Activated naive CD8-positive, alpha-beta T cell treated with anti-CD3 and anti-CD28 coated beads, Interleukin-2, amount 50 U/mL, for 24 hours (primary cell): ENCODE results near the gene ZNF394.

Experiments used
- ATAC-seq: fragments of 150-1000 bp; cut with Tn5 transposase; one replicate; pipeline ENCODE4 v1.10.0; 2021
- DNase-seq: peaks from one replicate; pipeline ENCODE4 v3.0.0; 2021
- H3K27ac Mint-ChIP-seq: one replicate; pipeline ENCODE4 v1.8.0; 2021; ENCODE audit warnings: mild to moderate bottlenecking, mixed read lengths
- H3K27me3 Mint-ChIP-seq: one replicate; pipeline ENCODE4 v1.8.0; 2021; ENCODE audit warnings: mixed read lengths
- H3K36me3 Mint-ChIP-seq: one replicate; pipeline ENCODE4 v1.8.0; 2021; ENCODE audit warnings: low read depth, mixed read lengths
- H3K4me1 Mint-ChIP-seq: one replicate; pipeline ENCODE4 v1.8.0; 2021; ENCODE audit warnings: mixed read lengths
- H3K4me3 Mint-ChIP-seq: one replicate; pipeline ENCODE4 v1.8.0; 2021; ENCODE audit warnings: mild to moderate bottlenecking, moderate library complexity, mixed read lengths
- H3K9me3 Mint-ChIP-seq: one replicate; pipeline ENCODE4 v1.8.0; 2021; ENCODE audit warnings: mixed read lengths

The ZNF394 gene

DNA sequence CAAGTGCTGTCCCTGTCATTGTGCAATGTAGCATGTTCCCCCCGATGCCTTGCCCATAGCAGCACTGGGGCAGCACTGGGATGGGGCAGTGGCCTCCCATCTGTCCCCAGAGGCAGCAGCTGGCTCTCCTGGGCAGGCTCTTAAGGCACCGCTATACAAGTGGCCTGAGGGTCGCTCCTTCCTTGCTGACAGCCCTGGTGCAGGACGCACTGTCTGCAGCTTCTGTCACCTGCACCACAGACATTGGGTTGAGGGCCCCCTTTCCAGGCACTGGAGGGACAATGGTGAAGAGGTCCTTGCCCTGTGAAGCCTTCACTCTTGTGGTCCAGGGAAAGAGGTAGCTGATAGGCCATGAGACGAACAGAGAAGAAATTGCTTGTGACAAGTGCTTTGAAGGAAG lies 50.8 kb downstream of the ZNF394 start:
- Mint-ChIP-seq H3K27me3 (no peaks in the 10 kb centered on the region), H3K4me3 (no peak overlapping the region), H3K36me3 (peaks cover 40% of the 10 kb centered on the region), H3K27ac (peak overlapping the region; percentile 15), H3K9me3 (no peaks in the 10 kb centered on the region), H3K4me1 (peaks cover 2% of the 10 kb centered on the region)
- DNase-seq (no peak), ATAC-seq (no peak)

DNA sequence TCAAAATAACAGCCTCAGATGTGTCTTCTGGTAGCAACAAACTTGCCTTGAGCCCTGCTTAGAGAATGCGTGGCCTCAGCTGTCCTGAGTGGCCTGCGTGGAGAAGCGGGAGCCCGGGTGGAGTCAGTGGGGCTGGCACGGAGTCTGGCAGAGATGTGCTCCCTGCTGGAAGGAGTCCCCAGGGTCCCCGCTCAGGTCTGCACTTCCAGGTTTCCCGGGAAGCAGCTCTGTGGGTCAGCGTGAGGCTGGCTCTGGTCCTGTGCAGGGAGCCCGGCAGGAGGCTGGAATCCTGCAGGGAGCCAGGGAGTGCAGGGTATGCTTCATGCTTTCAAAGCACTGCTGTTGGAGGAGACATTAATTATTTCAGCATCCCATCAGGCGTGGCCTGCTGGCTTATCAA lies 51.2 kb downstream of the ZNF394 start:
- H3K36me3 Mint-ChIP-seq: peaks cover 40% of the 10 kb centered on the region
- no peak overlapping the region for H3K27ac Mint-ChIP-seq
- no peak for DNase-seq
- H3K9me3 Mint-ChIP-seq: no peaks in the 10 kb centered on the region
- no peaks in the 10 kb centered on the region for H3K27me3 Mint-ChIP-seq
- no peak overlapping the region for H3K4me3 Mint-ChIP-seq
- no peak for ATAC-seq
- H3K4me1 Mint-ChIP-seq: peaks cover 2% of the 10 kb centered on the region

DNA sequence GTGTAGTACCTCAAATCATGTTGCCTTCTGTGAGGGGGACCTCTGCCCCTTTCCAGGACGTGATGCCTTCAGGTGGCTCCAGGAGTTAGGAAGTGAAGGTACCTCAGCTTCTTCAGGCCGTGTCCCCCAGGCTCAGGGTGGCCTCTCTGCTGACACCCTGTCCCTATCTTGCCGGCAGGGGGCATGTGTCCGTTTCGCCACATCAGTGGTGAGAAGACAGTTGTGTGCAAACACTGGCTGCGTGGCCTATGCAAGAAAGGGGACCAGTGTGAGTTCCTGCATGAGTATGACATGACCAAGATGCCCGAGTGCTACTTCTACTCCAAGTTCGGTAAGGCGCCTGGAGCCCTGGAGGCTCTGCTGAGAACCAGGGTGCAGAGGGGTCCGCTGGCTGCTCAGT lies 52.1 kb downstream of the ZNF394 start:
- Mint-ChIP-seq H3K4me3 (no peak overlapping the region), H3K4me1 (peaks cover 4% of the 10 kb centered on the region), H3K36me3 (peaks cover 41% of the 10 kb centered on the region), H3K27me3 (no peaks in the 10 kb centered on the region), H3K9me3 (no peaks in the 10 kb centered on the region), H3K27ac (no peak overlapping the region)
- ATAC-seq (no peak), DNase-seq (no peak)

DNA sequence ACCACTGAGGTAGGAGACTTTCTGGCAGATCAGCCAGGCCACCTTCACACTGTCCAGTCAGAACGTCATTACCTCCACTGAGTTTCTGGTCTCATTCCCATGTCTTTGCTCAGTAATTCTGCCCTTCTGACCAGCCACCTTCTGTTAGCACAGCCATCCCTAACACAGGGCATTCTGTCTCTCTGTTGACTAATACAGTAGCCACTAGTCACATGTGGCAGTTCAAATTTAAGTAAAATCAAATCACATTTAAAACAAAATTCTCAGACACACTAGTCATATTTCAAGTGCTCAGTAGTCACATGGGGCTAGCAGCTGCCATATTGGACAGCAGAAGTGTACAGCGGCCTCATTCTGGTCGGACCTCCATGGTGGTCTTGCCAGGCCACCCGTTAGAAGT lies 54.0 kb downstream of the ZNF394 start:
- DNase-seq: no peak
- H3K4me1 Mint-ChIP-seq: peaks cover 9% of the 10 kb centered on the region
- ATAC-seq: no peak
- H3K27ac Mint-ChIP-seq: no peak overlapping the region
- H3K4me3 Mint-ChIP-seq: no peak overlapping the region
- H3K9me3 Mint-ChIP-seq: no peaks in the 10 kb centered on the region
- no peaks in the 10 kb centered on the region for H3K27me3 Mint-ChIP-seq
- peaks cover 46% of the 10 kb centered on the region for H3K36me3 Mint-ChIP-seq
